Measurements from ENCODE around the gene BEND3.
"Not testable (repeated sequence)": the region's sequence is repeated elsewhere in the genome, so short reads cannot be mapped to it uniquely, and the experiment has no call there.

The BEND3 gene

DNA sequence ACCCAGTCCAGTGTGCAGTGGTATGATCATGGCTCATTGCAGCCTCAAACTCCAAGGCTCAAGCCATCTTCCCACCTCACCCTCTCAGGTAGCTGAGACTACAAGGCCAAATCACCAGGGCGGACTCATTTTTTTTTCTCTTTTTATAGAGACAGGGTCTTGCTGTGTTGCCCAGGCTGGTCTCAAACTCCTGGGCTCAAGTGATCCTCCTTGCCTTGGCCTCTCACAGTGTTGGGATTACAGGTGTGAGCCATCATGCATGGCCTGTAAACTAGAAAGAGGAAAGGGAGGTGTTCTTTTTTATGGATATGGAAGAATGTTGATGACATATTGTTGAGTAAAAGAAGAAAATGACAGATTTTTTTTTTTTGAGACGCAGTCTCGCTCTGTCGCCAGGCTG is 5.1 kb upstream of the BEND3 start:
- TF ChIP-seq, protein P1, sequence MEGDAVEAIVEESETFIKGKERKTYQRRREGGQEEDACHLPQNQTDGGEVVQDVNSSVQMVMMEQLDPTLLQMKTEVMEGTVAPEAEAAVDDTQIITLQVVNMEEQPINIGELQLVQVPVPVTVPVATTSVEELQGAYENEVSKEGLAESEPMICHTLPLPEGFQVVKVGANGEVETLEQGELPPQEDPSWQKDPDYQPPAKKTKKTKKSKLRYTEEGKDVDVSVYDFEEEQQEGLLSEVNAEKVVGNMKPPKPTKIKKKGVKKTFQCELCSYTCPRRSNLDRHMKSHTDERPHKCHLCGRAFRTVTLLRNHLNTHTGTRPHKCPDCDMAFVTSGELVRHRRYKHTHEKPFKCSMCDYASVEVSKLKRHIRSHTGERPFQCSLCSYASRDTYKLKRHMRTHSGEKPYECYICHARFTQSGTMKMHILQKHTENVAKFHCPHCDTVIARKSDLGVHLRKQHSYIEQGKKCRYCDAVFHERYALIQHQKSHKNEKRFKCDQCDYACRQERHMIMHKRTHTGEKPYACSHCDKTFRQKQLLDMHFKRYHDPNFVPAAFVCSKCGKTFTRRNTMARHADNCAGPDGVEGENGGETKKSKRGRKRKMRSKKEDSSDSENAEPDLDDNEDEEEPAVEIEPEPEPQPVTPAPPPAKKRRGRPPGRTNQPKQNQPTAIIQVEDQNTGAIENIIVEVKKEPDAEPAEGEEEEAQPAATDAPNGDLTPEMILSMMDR (IDR thresholded peaks at IDR 0.05; ENCODE audit: insufficient read depth, low read depth, low read length, missing control alignments), result no peak
- DNase-seq (ENCODE audit: low read depth), result no peak
- no peak overlapping the region for H3K4me3 ChIP-seq (ENCODE audit: low read length)

DNA sequence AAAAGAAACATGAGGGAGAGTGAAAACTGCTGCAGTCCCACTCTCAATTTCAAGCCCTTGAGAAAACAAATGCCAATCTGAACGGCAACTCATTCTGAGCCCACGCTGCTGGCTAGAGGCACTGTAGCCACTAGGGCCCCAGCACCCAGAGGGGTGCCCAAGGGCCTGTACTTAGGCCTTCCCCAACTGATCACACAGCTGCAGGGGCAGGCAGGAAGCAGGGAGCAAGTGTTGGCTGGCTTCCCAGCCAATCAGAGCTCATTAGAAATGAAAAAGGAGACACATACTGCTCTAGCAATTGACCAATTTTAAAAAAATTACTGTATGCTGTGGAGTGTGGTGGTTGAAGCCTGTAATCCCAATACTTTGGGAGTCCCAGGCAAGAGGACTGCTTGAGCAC is 3.7 kb upstream of the BEND3 start:
- TF ChIP-seq, protein P1 (IDR thresholded peaks at IDR 0.05; ENCODE audit: insufficient read depth, low read depth, low read length, missing control alignments), result no peak
- DNase-seq (ENCODE audit: low read depth), result no peak
- no peak overlapping the region for H3K4me3 ChIP-seq (ENCODE audit: low read length)

DNA sequence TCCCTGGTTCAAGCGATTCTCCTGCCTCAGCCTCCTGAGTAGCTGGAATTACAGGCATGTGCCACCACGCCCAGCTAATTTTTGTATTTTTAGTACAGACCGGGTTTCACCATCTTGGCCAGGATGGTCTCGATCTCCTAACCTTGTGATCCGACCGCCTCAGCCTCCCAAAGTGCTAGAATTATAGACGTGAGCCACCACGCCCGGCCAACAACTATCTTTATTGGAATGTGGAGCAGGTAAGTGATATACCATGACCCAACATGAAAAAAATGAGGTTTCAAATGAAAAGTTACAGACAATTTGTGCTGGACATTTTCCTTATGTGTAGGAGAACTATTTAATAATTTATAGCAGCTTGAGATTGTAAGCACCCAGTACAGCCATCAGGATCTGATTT is 3.2 kb upstream of the BEND3 start:
- DNase-seq (ENCODE audit: low read depth); H3K4me3 ChIP-seq (ENCODE audit: low read length): not testable (repeated sequence)

DNA sequence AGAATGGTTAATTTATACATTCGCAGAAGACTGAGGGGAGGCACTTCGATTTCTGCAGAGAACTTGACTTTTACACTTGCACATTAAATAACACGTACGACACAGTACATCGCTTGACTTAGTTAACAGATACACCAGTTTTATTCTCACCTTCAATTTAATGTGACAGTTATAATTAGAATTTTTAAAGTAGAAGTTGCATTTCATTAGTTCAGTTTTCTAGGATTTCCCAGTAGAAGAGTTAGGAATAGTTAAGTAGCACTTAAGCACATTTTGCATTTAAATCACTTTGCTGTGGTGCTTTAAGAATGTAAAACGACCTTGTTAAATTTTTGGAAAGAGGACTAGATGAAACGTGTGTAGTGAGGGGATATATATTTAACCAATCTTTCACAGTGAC is 1.6 kb upstream of the BEND3 start:
- no peak overlapping the region for H3K4me3 ChIP-seq (ENCODE audit: low read length)
- no peak for DNase-seq (ENCODE audit: low read depth)
- TF ChIP-seq, protein P1 (IDR thresholded peaks at IDR 0.05; ENCODE audit: insufficient read depth, low read depth, low read length, missing control alignments), result no peak

DNA sequence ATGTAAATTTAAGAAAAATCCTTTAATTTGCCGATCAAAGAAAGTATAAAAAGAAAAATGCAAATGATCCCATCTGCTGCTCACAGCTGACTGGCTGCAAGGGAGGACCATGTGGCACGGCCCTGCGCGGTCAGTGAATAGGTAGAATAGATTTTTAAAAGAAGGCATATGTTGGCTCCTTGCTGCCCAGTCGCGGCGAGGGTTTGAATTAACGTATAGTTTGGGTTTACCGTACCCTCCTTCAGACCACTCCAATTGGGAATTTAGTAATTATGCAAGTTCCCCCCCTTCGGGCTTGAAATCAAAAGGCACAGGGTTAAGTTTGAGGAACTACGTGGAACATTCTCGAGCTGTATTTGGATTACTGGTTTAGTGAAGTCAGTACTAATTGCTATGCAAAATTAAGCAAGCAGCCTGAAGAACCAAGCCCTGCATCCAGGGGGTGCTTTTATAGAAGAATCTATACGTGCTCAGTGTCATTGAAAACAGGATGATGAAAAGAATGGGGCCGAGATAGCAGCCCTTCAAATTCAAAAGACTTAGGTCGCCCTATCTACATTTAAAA is 1.1 kb upstream of the BEND3 start:
- peak; percentile 62 for DNase-seq (ENCODE audit: low read depth)

DNA sequence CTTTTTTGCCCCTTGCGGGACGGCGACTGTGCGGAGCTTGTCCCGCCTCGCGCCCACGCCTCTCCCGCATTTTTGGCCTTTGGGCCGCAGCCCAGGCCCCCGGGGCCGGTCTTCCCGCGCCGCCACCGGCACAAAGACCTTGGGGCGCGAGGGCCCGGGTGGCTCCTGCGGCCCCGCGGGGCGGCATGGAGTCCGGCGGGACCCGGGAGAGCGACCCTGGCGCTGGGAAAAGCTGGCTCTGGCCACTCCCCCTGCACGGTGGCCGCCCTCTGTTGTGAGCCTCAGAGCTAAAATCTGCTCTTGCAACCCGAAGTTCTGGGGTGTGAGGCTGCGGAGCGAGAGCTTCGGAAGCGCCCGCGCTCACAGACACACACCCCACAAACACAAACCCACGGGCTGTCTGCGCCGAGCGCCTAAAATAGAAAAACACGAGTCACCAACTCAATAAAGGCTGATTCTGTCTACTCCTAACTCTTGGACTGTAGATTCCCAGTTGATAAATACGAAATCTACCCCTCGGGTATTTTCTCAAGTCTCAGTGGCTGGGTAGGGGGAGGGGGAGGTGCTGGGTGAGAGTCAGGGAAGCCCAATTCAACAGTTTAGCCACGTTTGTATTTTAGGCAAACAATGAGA is 496 bp upstream of the BEND3 start:
- DNase-seq (ENCODE audit: low read depth), result peak; percentile 56
- TF ChIP-seq, protein P1 (IDR thresholded peaks at IDR 0.05; ENCODE audit: insufficient read depth, low read depth, low read length, missing control alignments), result no peak
- peak overlapping the region; percentile 58 for H3K4me3 ChIP-seq (ENCODE audit: low read length)

More for the DNA sequence above, 1.1 kb upstream of the BEND3 start:
- peak overlapping the region; percentile 58 for H3K4me3 ChIP-seq (ENCODE audit: low read length)
- TF ChIP-seq, protein P1 (IDR thresholded peaks at IDR 0.05; ENCODE audit: insufficient read depth, low read depth, low read length, missing control alignments), result peak; percentile 30

DNA sequence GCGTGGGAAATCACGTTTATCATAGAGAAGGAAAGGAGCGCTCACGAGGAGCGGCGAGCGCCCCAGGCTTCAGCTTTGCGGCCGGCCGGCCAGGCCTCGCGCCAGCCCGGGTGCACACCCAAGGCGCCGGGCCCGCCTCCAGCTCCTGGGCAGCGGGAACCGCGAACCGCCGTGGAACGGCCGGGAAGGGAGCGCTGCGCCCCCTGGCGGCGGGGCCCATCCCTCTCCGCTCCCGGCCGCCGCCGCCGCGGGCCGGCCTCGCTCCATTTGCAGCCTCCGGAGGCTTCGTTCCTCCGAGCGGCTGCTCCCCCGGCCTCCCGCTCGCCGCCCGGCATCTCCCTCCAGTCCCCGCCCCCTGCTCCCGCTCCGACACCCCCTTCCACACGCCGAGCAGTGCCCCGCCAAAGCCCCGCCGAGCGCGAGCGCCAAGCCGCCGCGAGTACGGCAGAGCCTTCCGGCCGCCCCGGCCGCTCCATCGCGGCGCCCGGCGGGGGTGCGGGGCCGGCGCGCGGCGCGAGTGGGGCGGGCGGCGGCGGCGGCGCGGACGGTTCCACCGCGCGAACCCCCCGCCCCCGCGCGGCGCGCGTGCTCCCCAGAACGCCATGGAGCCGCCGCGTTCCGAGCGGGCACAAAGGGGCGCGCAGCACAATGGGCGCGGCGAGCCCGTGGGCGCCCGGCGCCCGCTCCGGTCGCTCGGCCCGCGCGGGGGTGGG is 946 bp downstream of the BEND3 start:
- TF ChIP-seq, protein P1 (IDR thresholded peaks at IDR 0.05; ENCODE audit: insufficient read depth, low read depth, low read length, missing control alignments), result peak; percentile 35
- peak; percentile 83 for DNase-seq (ENCODE audit: low read depth)
- peak overlapping the region; percentile 39 for H3K4me3 ChIP-seq (ENCODE audit: low read length)

Measured in epithelial cell of esophagus (primary cell).